ENCODE data around the gene PHTF1. TPM values are rescaled to one million over a fixed set of nuclear protein-coding genes. Genes with fewer than 3 reads are reported as not detected.

PHTF1 gene
- total and polyA plus RNA-seq, 10 of the 15 experiments (the other 5 are each of a cell fraction or from before 2014, with no cell fraction given), result 7.8 to 37.6 (median 24.1) TPM

GRCh38 chr1:113683384-113684152, 75.7 kb downstream of the PHTF1 start:
- no peaks in the 10 kb centered on the region for H3K27me3 ChIP-seq (replicated peaks in 1 of 2; ENCODE audit: control insufficient read depth in 2 of 2, insufficient read depth in 2 of 2, low read length in 1 of 2)
- SMC1A ChIA-PET (ENCODE audit: uncharacterized antibody, unreplicated experiment), result no interaction called here
- H3K9ac ChIP-seq (ENCODE audit: control insufficient read depth, insufficient read depth, low read length), result no peak overlapping the region
- DNase-seq (ENCODE audit: low read depth, low spot score) (no peak), ATAC-seq (no peak), FAIRE-seq (no peak)
- H3K79me2 ChIP-seq (ENCODE audit: control insufficient read depth, insufficient read depth, low read length), result no peaks in the 10 kb centered on the region
- H3K36me3 ChIP-seq (ENCODE audit: control insufficient read depth in 2 of 2, insufficient read depth in 2 of 2, low read length in 1 of 2), result no peaks in the 10 kb centered on the region
- no TSS peak for BruUV-seq (replicated peaks)
- RAD21 ChIA-PET (ENCODE audit: unreplicated experiment), result no interaction called here
- H3K4me3 ChIP-seq, result no peak overlapping the region
- in situ Hi-C loops (cut with MboI) (loop anchor here (5.0 kb wide), 1 partner anchor 541 kb away; no protein-coding TSS in a partner anchor), intact Hi-C loops (cut with micrococcal nuclease; ENCODE audit: unreplicated experiment) (no loop called here)
- no peaks in the 10 kb centered on the region for H4K20me1 ChIP-seq (ENCODE audit: control insufficient read depth, insufficient read depth)
- CTCF ChIA-PET, result no interaction called here
- WGBS (ENCODE audit: insufficient coverage, insufficient replicate concordance, low lambda C conversion rate, missing lambda C conversion rate), result 72% methylated on average over 8 of the region's 8 CpGs
- POLR2A ChIA-PET, result interaction anchor here (0.6 to 0.7 kb wide), 2 partner anchors 127 to 652 kb away, joined by 4 read pairs; no protein-coding TSS in a partner anchor
- H2AFZ ChIP-seq (ENCODE audit: control insufficient read depth, low read depth, low read length), result no peak overlapping the region
- H3K9me3 ChIP-seq (replicated peaks; ENCODE audit: control insufficient read depth, insufficient read depth, low read length), result no peaks in the 10 kb centered on the region
- TF ChIP-seq CHD1 (IDR thresholded peaks at IDR 0.05; ENCODE audit: low read depth, low read length) (no peak), SIN3A (IDR thresholded peaks at IDR 0.05; ENCODE audit: low read depth, low read length) (no peak), HDAC2 (IDR thresholded peaks at IDR 0.05) (no peak), PAX5 (IDR thresholded peaks at IDR 0.05; ENCODE audit: borderline replicate concordance, low read depth, low read length) (no peak), NBN (IDR thresholded peaks at IDR 0.05) (no peak)
- no peaks in the 10 kb centered on the region for H3K4me1 ChIP-seq (ENCODE audit: control insufficient read depth, insufficient read depth, low read length)
- no peak overlapping the region for H3K4me2 ChIP-seq (ENCODE audit: control insufficient read depth, insufficient read depth)
- H3K27ac ChIP-seq (ENCODE audit: control insufficient read depth, insufficient read depth), result no peak overlapping the region

DNA sequence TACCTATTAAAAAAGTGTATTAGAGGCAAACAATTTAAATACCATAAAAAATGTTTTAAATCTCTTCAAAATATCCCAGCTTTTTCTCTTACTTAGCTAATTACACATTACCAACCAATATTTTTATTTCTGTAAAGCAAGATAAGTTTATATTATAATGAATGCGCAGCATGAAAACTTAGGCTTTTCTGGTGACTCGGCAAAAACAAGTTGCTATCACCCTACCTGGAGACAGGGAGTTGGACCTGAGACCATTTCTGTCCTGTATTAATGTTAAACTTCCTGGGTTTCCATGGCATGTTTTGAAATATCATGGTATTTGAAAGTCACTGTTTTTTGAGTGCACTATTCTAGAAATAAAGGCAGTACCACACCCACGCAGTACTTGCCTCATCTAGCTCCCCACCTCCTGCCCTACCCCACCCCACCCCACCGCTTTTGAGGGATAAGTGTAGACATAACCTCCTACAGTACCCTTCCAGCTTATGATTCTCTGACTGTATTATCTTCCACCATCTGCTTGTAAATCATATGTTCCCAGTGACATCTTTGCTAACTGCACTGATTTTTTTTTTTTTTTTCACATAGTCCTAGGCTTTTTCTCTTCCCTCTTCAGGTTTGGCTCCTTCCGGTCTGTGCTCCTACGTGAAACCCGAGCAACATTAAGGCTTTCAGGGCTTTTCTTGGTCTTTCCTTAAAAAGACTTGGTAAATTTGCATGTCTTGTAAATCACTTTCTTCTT, 77.5 kb downstream of the PHTF1 start:
- H2AFZ ChIP-seq (ENCODE audit: control insufficient read depth, low read depth, low read length), result no peak overlapping the region
- H3K27me3 ChIP-seq (replicated peaks in 1 of 2; ENCODE audit: control insufficient read depth in 2 of 2, insufficient read depth in 2 of 2, low read length in 1 of 2), result no peaks in the 10 kb centered on the region
- no peak overlapping the region for H3K4me3 ChIP-seq
- H4K20me1 ChIP-seq (ENCODE audit: control insufficient read depth, insufficient read depth), result no peaks in the 10 kb centered on the region
- POLR2A ChIA-PET, result interaction anchor here (0.6 to 0.7 kb wide), 2 partner anchors 256 to 537 kb away, joined by 3 read pairs; no protein-coding TSS in a partner anchor
- no TSS peak for BruUV-seq (replicated peaks)
- CTCF ChIA-PET, result interaction anchor here (0.5 to 1.5 kb wide), 7 partner anchors 10 to 640 kb away, joined by 3 to 9 read pairs (median 4); partner anchors contain the start of gene LRIG2
- RAD21 ChIA-PET (ENCODE audit: unreplicated experiment), result interaction anchor here (0.6 to 1.0 kb wide), 3 partner anchors 258 to 640 kb away, joined by 3 read pairs; no protein-coding TSS in a partner anchor
- H3K9ac ChIP-seq (ENCODE audit: control insufficient read depth, insufficient read depth, low read length), result no peak overlapping the region
- H3K4me1 ChIP-seq (ENCODE audit: control insufficient read depth, insufficient read depth, low read length), result no peaks in the 10 kb centered on the region
- no peaks in the 10 kb centered on the region for H3K36me3 ChIP-seq (ENCODE audit: control insufficient read depth in 2 of 2, insufficient read depth in 2 of 2, low read length in 1 of 2)
- no peaks in the 10 kb centered on the region for H3K9me3 ChIP-seq (replicated peaks; ENCODE audit: control insufficient read depth, insufficient read depth, low read length)
- ATAC-seq (no peak), FAIRE-seq (no peak), DNase-seq (ENCODE audit: low read depth, low spot score) (no peak)
- no peak overlapping the region for H3K4me2 ChIP-seq (ENCODE audit: control insufficient read depth, insufficient read depth)
- 93% methylated on average over 7 of the region's 7 CpGs for WGBS (ENCODE audit: insufficient coverage, insufficient replicate concordance, low lambda C conversion rate, missing lambda C conversion rate)
- SMC1A ChIA-PET (ENCODE audit: uncharacterized antibody, unreplicated experiment), result interaction anchor here (0.7 to 5.0 kb wide), 5 partner anchors 11 to 544 kb away, joined by 3 to 37 read pairs (median 3); no protein-coding TSS in a partner anchor
- in situ Hi-C loops (cut with MboI) (loop anchor here (5.0 kb wide), 1 partner anchor 539 kb away; no protein-coding TSS in a partner anchor), intact Hi-C loops (cut with micrococcal nuclease; ENCODE audit: unreplicated experiment) (no loop called here)
- H3K79me2 ChIP-seq (ENCODE audit: control insufficient read depth, insufficient read depth, low read length), result no peaks in the 10 kb centered on the region
- no peak overlapping the region for H3K27ac ChIP-seq (ENCODE audit: control insufficient read depth, insufficient read depth)
- TF ChIP-seq NFYA (IDR thresholded peaks at IDR 0.05; ENCODE audit: borderline replicate concordance, low read depth, low read length) (no peak), JUNB (IDR thresholded peaks at IDR 0.05) (no peak), EP300 (IDR thresholded peaks at IDR 0.05; ENCODE audit: borderline replicate concordance in 1 of 2, control insufficient read depth in 1 of 2, low read depth in 2 of 2, low read length in 2 of 2) (no peak), STAT1 (conservative IDR thresholded peaks at IDR 0.05) (no peak), GATAD2B (conservative IDR thresholded peaks at IDR 0.05; ENCODE audit: low read depth) (no peak), SRF (IDR thresholded peaks at IDR 0.05; ENCODE audit: low read depth in 2 of 2, low read length in 2 of 2) (no peak), ZNF24 (IDR thresholded peaks at IDR 0.05) (no peak), TBL1XR1 (IDR thresholded peaks at IDR 0.05; ENCODE audit: low read depth, low read length) (no peak), CHD4 (IDR thresholded peaks at IDR 0.05) (no peak)
- TF ChIP-seq, protein P1, sequence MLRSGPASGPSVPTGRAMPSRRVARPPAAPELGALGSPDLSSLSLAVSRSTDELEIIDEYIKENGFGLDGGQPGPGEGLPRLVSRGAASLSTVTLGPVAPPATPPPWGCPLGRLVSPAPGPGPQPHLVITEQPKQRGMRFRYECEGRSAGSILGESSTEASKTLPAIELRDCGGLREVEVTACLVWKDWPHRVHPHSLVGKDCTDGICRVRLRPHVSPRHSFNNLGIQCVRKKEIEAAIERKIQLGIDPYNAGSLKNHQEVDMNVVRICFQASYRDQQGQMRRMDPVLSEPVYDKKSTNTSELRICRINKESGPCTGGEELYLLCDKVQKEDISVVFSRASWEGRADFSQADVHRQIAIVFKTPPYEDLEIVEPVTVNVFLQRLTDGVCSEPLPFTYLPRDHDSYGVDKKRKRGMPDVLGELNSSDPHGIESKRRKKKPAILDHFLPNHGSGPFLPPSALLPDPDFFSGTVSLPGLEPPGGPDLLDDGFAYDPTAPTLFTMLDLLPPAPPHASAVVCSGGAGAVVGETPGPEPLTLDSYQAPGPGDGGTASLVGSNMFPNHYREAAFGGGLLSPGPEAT (IDR thresholded peaks at IDR 0.05; ENCODE audit: low read depth), result no peak
